ENCODE measurements around the gene DGKZ.
A peak's percentile ranks its signal among the peaks of the same experiment; 100 is the strongest.

The DGKZ gene

DNA sequence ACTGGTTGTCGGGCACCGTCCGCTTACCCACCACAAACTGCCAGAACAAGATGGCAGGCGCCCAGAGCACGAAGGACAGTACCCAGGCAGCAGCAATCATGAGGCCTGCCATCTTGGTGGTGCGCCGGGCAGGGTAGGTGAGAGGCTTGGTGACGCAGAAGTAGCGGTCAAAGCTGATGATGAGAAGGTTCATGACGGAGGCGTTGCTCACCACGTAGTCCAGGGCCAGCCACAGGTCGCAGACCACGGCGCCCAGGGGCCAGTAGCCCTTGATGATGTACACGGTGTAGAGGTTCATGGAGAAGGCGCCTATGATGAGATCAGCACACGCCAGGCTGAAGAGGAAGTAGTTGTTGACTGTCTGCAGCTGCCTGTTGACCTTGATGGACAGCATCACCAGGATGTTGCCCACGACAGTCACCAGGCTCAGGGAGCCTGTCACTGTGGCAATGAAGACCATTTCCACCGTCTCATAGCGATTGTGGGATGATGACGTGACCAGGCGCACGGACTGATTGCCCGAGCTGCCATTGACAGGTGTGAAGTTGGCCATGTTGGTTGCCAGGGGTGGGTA lies 38.8 kb downstream of the DGKZ start:
- Histone ChIP-seq H3K36me3 (no peaks in the 10 kb centered on the region), H3K4me3 (ENCODE audit: low read depth in 1 of 2, low read length in 1 of 2) (no peak overlapping the region), H3K9me3 (no peaks in the 10 kb centered on the region), H3K27ac (no peak overlapping the region), H3K4me1 (ENCODE audit: control insufficient read depth in 1 of 2, insufficient read depth in 1 of 2, low read depth in 1 of 2, low read length in 1 of 2) (peaks cover 22 to 47% of the 10 kb centered on the region in 2 experiments), H3K27me3 (peaks cover 100% of the 10 kb centered on the region)
- TF ChIP-seq, protein P1, sequence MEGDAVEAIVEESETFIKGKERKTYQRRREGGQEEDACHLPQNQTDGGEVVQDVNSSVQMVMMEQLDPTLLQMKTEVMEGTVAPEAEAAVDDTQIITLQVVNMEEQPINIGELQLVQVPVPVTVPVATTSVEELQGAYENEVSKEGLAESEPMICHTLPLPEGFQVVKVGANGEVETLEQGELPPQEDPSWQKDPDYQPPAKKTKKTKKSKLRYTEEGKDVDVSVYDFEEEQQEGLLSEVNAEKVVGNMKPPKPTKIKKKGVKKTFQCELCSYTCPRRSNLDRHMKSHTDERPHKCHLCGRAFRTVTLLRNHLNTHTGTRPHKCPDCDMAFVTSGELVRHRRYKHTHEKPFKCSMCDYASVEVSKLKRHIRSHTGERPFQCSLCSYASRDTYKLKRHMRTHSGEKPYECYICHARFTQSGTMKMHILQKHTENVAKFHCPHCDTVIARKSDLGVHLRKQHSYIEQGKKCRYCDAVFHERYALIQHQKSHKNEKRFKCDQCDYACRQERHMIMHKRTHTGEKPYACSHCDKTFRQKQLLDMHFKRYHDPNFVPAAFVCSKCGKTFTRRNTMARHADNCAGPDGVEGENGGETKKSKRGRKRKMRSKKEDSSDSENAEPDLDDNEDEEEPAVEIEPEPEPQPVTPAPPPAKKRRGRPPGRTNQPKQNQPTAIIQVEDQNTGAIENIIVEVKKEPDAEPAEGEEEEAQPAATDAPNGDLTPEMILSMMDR (IDR thresholded peaks at IDR 0.05) = no peak

DNA sequence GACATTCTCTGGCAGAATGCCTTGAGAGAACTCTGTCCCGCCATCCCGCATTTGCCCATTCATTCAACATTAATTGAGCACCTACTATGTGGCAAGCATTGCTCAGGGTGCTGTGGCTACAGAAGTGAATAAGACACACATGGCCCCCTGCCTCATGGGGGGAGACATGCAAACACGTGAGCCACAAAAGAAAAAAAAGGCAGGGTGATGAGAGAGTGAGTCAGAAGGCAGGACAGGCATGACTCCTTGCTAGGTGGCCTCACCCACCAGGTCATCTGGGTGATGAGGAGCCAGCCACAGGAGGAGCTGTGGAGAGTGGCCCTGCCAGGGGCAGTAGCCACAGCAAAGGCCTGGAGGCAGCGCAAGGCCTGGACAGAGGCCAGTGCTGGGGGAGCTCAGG lies 39.4 kb downstream of the DGKZ start:
- Histone ChIP-seq H3K9me3 (no peaks in the 10 kb centered on the region), H3K36me3 (no peaks in the 10 kb centered on the region), H3K4me1 (ENCODE audit: control insufficient read depth in 1 of 2, insufficient read depth in 1 of 2, low read depth in 1 of 2, low read length in 1 of 2) (peaks cover 22 to 48% of the 10 kb centered on the region in 2 experiments), H3K27ac (no peak overlapping the region), H3K27me3 (peaks cover 100% of the 10 kb centered on the region), H3K4me3 (ENCODE audit: low read depth in 1 of 2, low read length in 1 of 2) (no peak overlapping the region)
- TF ChIP-seq, protein P1 (IDR thresholded peaks at IDR 0.05) = no peak

DNA sequence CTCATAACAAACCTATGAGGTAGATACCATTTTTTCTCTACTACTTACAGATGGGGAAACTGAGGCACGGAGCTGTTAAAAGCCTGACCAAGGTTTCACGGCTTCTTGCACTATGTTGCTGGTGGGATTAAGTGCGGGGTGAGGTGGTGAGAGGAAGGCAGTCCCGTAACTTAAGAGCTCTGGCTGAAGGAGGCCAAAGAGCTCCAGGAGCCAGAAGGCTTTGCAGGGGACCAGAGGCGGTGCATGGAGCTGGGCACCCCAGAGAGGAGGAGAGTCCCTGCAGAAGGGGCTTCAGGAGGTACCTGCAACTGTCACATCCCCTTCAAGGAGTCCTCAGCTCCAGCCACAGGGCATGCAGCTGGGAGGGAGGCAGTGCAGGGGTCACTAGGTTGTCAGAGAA lies 40.2 kb downstream of the DGKZ start:
- Histone ChIP-seq H3K4me1 (ENCODE audit: control insufficient read depth in 1 of 2, insufficient read depth in 1 of 2, low read depth in 1 of 2, low read length in 1 of 2) (peaks cover 20 to 48% of the 10 kb centered on the region in 2 experiments), H3K36me3 (no peaks in the 10 kb centered on the region), H3K9me3 (no peaks in the 10 kb centered on the region), H3K27me3 (peaks cover 100% of the 10 kb centered on the region), H3K4me3 (ENCODE audit: low read depth in 1 of 2, low read length in 1 of 2) (no peak overlapping the region), H3K27ac (no peak overlapping the region)
- TF ChIP-seq, protein P1 (IDR thresholded peaks at IDR 0.05) = no peak

DNA sequence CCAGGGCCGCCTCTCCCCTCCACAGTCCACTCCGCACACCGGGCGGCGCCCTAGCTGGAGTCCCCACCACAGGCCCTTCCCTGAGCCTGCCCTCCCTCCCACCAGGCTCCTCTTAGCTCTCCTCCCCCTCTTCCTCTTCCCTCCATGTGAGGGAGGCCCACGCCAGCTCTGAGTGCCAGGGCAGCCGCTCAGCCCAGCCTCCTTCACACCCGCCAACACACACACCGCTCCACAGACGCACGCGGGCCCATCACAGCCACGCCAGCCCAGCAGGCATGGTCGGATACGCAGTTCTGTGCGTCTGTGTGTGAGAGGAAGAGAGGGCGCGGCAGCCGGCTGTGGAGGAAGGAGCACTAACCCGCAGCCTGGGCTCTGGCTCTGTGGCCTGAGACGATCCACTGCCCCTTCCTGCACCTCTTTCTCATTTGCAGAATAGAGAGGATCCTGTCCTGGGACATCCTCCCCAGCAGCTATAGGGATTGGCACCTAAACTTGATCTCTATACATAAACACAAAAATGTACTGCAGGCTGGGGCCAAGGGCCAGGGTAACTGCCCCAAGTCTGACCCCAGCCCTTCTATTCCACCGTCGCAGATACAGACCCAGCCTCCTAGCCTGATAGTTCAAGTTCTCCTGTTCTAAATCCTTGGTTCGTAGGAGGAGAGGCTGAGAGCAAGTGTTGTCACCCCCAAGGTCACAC lies 40.8 kb downstream of the DGKZ start:
- no peak overlapping the region for H3K4me3 ChIP-seq (ENCODE audit: low read depth in 1 of 2, low read length in 1 of 2)
- peaks cover 23 to 48% of the 10 kb centered on the region in 2 experiments for H3K4me1 ChIP-seq (ENCODE audit: control insufficient read depth in 1 of 2, insufficient read depth in 1 of 2, low read depth in 1 of 2, low read length in 1 of 2)
- TF ChIP-seq, protein P1 (IDR thresholded peaks at IDR 0.05) = no peak
- H3K27ac ChIP-seq = no peak overlapping the region
- H3K27me3 ChIP-seq = peaks cover 100% of the 10 kb centered on the region
- no peaks in the 10 kb centered on the region for H3K36me3 ChIP-seq
- no peaks in the 10 kb centered on the region for H3K9me3 ChIP-seq

DNA sequence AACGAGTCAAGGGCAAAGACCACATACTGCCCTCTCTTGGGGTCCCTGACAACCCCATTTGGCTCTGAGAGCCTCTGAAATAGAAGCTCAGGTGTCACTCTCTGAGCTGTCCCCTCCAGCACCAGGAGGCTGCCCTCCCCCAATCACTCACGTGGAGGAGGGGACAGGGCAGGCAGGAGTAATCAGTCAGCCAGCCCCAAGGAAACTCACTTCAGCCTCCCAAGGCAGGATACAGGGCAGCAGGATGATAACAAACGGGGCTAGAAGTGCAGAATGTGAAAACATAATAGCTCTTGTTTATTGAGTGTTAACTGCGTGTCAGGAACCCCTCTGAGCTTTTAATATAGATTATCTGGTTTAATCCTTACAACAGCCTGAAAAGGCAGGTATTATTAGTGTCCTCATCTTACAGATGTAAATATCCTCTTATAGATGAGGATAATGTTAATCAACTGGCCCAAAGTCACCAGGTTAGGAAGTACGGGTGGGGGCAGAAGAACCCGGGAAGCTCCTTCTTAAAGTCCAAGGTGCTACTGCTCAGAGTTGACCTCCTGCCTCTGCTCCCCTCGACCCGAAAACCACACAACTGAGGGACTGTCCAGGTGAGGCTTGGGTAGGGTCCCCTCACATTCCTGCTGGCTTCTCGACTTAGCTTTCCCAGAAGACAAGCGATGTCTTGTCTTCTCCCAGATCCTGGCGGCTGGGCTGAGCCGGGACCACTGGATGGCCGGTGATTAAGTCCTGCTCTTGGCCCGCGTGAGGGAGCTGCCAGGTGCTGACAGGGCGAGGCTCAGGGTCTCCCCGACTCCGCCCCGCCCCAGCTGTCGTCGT lies 41.6 kb downstream of the DGKZ start:
- Histone ChIP-seq H3K27ac (no peak overlapping the region), H3K9me3 (no peaks in the 10 kb centered on the region), H3K4me1 (ENCODE audit: control insufficient read depth in 1 of 2, insufficient read depth in 1 of 2, low read depth in 1 of 2, low read length in 1 of 2) (peaks cover 24 to 50% of the 10 kb centered on the region in 2 experiments), H3K36me3 (no peaks in the 10 kb centered on the region), H3K27me3 (peaks cover 100% of the 10 kb centered on the region), H3K4me3 (ENCODE audit: low read depth in 1 of 2, low read length in 1 of 2) (peak overlapping the region in 1 of 2 experiments; percentile 58)
- TF ChIP-seq, protein P1 (IDR thresholded peaks at IDR 0.05) = no peak
